SK-N-SH (cell line): ENCODE data around the gene MTCP1. TPM values are rescaled to one million over a fixed set of nuclear protein-coding genes. Genes with fewer than 3 reads are reported as not detected.
A peak's percentile ranks its signal among the peaks of the same experiment; 100 is the strongest.

Experiments
- CTCF ChIA-PET: fragments of 300-600, 350-600 bp; formaldehyde crosslinking; extraction: SDS; loops from one replicate; lab custom pipeline; 2021; lab: Yijun Ruan, JAX
- POLR2A ChIA-PET: fragments of 350-600 bp; sonication (Branson Sonifier 250); formaldehyde crosslinking; extraction: SDS; loops from one replicate; lab custom pipeline; 2020; ENCODE audit warnings: antibody characterized with exemption, inconsistent platforms; lab: Yijun Ruan, JAX
- DNase-seq: peaks from one replicate; pipeline ENCODE4 v3.0.0; 2012
- H2AFZ ChIP-seq: fragments of 200-600 bp; sonication (generic); 2 replicates; pipeline ENCODE4 v1.8.1; 2016; ENCODE audit warnings: antibody characterized with exemption, mild to moderate bottlenecking, low read depth
- H3F3A ChIP-seq: fragments of 200-600 bp; sonication (generic); replicated peaks from 2 replicates; pipeline ENCODE3; 2016; ENCODE audit warnings: antibody characterized with exemption, mild to moderate bottlenecking; ENCODE audit not compliant: insufficient read depth
- H3K27ac ChIP-seq, 2 experiments: fragments of 200-500 bp in 1 of 2; fragments of 200-600 bp in 1 of 2; sonication (Bioruptor generic) in 1 of 2; sonication (generic), shearing (Covaris generic) in 1 of 2; 2 replicates each; pipeline versions ENCODE4 v1.5.1 to v1.6.1; 2014 to 2016; ENCODE audit warnings: low read depth in 2 of 2, inconsistent platforms in 1 of 2, low read length in 1 of 2, mild to moderate bottlenecking in 1 of 2, mixed read lengths in 1 of 2
- H3K27me3 ChIP-seq: fragments of 200-600 bp; sonication (generic), shearing (Covaris generic); 2 replicates; pipeline ENCODE4 v1.6.1; 2016; ENCODE audit warnings: mixed run types; ENCODE audit not compliant: insufficient read depth
- H3K36me3 ChIP-seq, 2 experiments: fragments of 200-500 bp in 1 of 2; fragments of 200-600 bp in 1 of 2; sonication (Bioruptor generic) in 1 of 2; sonication (generic) in 1 of 2; replicated peaks in 1 of 2; 2 replicates each; pipeline versions ENCODE3 to v1.5.1; 2014 to 2016; ENCODE audit warnings: low read length in 1 of 2, mild to moderate bottlenecking in 1 of 2; ENCODE audit not compliant: insufficient read depth in 2 of 2, control insufficient read depth in 1 of 2
- H3K4me1 ChIP-seq, 2 experiments: fragments of 200-500 bp in 1 of 2; fragments of 200-600 bp in 1 of 2; sonication (Bioruptor generic) in 1 of 2; sonication (generic), shearing (Covaris generic) in 1 of 2; 2 replicates each; pipeline versions ENCODE4 v1.5.1 to v1.6.1; 2014 to 2016; ENCODE audit warnings: low read depth in 1 of 2, low read length in 1 of 2, mixed run types in 1 of 2; ENCODE audit not compliant: insufficient read depth in 2 of 2, control insufficient read depth in 1 of 2
- H3K4me2 ChIP-seq: fragments of 200-600 bp; sonication (generic), shearing (Covaris generic); 2 replicates; pipeline ENCODE4 v1.6.1; 2017; ENCODE audit warnings: mixed run types
- H3K4me3 ChIP-seq, 2 experiments: fragments of 200-500 bp in 1 of 2; fragments of 200-600 bp in 1 of 2; sonication (Bioruptor generic) in 1 of 2; sonication (generic), shearing (Covaris generic) in 1 of 2; 2 replicates each; pipeline versions ENCODE4 v1.5.1 to v1.8.1; 2014 to 2016; ENCODE audit warnings: low read depth in 2 of 2, inconsistent platforms in 1 of 2, low read length in 1 of 2, mild to moderate bottlenecking in 1 of 2, mixed read lengths in 1 of 2, moderate library complexity in 1 of 2
- H3K79me2 ChIP-seq: fragments of 200-600 bp; sonication (generic); 2 replicates; pipeline ENCODE4 v1.8.1; 2017; ENCODE audit warnings: mild to moderate bottlenecking; ENCODE audit not compliant: insufficient read depth
- H3K9ac ChIP-seq: fragments of 200-600 bp; sonication (generic); 2 replicates; pipeline ENCODE4 v1.6.1; 2017; ENCODE audit warnings: mixed run types
- H3K9me2 ChIP-seq: fragments of 200-600 bp; sonication (generic); 2 replicates; pipeline ENCODE4 v1.6.1; 2017; ENCODE audit warnings: mixed run types
- H3K9me3 ChIP-seq: fragments of 200-600 bp; sonication (generic); 2 replicates; pipeline ENCODE4 v1.6.1; 2017; ENCODE audit warnings: mixed run types, mild to moderate bottlenecking, moderate library complexity
- H4K20me1 ChIP-seq: fragments of 200-600 bp; sonication (generic); 2 replicates; pipeline ENCODE4 v1.6.1; 2017; ENCODE audit warnings: mild to moderate bottlenecking, mixed run types; ENCODE audit not compliant: insufficient read depth
- EP300 ChIP-seq, 2 experiments: IDR thresholded peaks; 2 replicates each; pipeline versions ENCODE4 v1.4.0 to v1.6.1; 2012; ENCODE audit warnings: borderline replicate concordance in 1 of 2, low read depth in 1 of 2, low read length in 1 of 2
- MXI1 ChIP-seq: IDR thresholded peaks from 2 replicates; pipeline ENCODE4 v1.6.1; 2012; ENCODE audit warnings: mild to moderate bottlenecking, low read depth, low read length, improper control_type of control experiment
- RAD21 ChIP-seq: IDR thresholded peaks from 2 replicates; pipeline ENCODE4 v1.6.1; 2012; ENCODE audit warnings: mild to moderate bottlenecking, low read length
- SMC3 ChIP-seq: IDR thresholded peaks from 2 replicates; pipeline ENCODE4 v1.6.1; 2012; ENCODE audit warnings: low read depth, low read length, improper control_type of control experiment
- WGBS: methylation state at CpG from one replicate; pipeline ENCODE4 v1.1.6; 2017; ENCODE audit warnings: low lambda C conversion rate; 5-methylcytosine and 5-hydroxymethylcytosine counted together
- polyA plus RNA-seq, 3 experiments: library from polyadenylated mRNA; depleted of rRNA; stranded (reverse); fragments of >200 nt; gene quantifications; 2 replicates each; pipeline ENCODE4 v1.2.3, GENCODE V29; 2012
- TF ChIP-seq, protein P1 (sequence below): fragments of 200-600 bp; sonication (generic); IDR thresholded peaks from 2 replicates; pipeline ENCODE4 v1.6.1; 2017; ENCODE audit warnings: antibody characterized with exemption, mild to moderate bottlenecking, moderate library complexity

MTCP1 gene
- polyA plus RNA-seq, 1 of the 3 experiments (the other 2 are of a cell fraction) = 3.7 TPM

DNA sequence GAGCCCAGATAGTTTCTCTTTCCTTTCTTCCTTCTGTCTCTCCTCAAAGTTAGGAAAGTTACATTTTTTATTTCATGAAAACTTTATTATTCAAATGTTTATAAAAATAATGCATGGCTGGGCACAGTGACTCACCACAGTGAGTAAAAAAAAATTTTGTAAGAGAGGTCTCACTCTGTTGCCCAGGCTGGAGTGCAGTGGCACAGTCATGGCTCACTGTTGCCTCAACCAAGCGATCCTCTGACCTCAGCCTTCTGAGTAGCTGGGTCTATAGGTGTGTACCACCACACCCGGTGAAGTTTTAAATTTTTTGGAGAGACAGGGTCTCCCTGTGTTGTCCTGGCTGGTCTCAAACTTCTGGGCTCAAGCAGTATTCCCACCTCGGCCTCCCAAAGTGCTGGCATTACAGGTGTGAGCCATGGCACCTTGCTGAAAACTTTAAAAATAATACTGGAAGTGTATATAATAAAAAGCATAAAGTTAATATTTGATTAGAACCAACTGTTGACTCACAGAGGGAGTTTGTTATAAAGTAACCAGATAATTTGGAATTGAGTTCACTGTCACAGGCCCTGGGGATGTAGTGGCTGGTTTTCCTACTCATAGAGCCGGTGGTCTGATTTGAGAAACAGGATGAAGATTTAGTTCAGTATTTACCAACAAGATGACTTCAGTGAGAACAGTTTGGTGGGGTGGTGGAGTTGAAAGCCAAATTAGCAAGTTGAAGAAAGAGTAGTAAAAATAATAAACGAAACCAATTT lies 18.0 kb downstream of the MTCP1 start:
- Histone ChIP-seq H3K4me2 (no peak overlapping the region), H3K4me3 (no peak overlapping the region), H3K4me1 (peaks cover 0 to 7% of the 10 kb centered on the region in 2 experiments; a peak in 1 of 4 replicates), H3K9me2 (no peaks in the 10 kb centered on the region), H3K27ac (no peak overlapping the region), H3K9ac (no peak overlapping the region), H3F3A (no peaks in the 10 kb centered on the region), H3K79me2 (no peaks in the 10 kb centered on the region), H3K27me3 (no peaks in the 10 kb centered on the region), H3K9me3 (no peaks in the 10 kb centered on the region), H3K36me3 (peaks cover 2 to 7% of the 10 kb centered on the region in 2 experiments), H4K20me1 (no peaks in the 10 kb centered on the region), H2AFZ (no peak overlapping the region)
- ChIA-PET POLR2A (no interaction called here), CTCF (no interaction called here)
- TF ChIP-seq EP300 (IDR thresholded peaks at IDR 0.05; ENCODE audit: borderline replicate concordance in 1 of 2, low read depth in 1 of 2, low read length in 1 of 2) = no peak
- DNase-seq = no peak
- WGBS = 43% methylated on average over 5 of the region's 5 CpGs

DNA sequence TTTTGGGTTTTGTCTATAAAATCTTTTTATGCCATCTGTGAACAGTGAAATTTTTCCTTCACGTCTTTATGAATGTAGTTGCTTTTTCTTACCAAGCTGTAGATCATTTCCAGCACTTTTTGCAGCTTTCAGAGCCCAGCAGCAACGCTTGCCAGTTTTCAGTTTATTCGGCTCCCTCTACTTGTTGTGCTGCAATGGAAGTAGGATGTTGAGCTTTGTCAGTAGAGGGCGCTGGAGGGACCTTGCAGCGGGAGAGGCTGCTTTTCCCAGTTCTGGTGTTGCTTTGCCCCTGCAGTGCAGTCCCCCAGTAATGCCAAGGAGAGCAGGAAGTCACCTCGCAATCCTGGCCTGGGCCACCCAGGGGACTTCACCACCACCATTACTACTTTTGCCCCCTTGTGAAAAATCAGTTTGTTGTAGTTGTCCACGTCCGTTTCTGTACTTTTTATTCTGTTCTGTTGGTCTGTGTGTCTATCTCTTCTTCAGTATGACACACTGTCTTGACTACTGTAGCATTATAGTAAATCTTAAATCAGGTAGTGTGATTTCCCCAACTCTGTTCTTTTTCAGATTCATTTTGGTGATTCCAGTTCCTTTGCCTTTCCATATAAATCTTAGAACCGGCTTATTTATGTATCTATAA lies 21.8 kb downstream of the MTCP1 start:
- Histone ChIP-seq H4K20me1 (no peaks in the 10 kb centered on the region), H3K4me1 (no peaks in the 10 kb centered on the region), H3K4me3 (no peak overlapping the region), H3K4me2 (no peak overlapping the region), H3F3A (no peaks in the 10 kb centered on the region), H3K36me3 (peaks cover 2 to 7% of the 10 kb centered on the region in 2 experiments), H3K27me3 (no peaks in the 10 kb centered on the region), H3K27ac (no peak overlapping the region), H3K9me3 (no peaks in the 10 kb centered on the region), H2AFZ (no peak overlapping the region), H3K79me2 (no peaks in the 10 kb centered on the region), H3K9me2 (no peaks in the 10 kb centered on the region), H3K9ac (no peak overlapping the region)
- peak; percentile 39 for DNase-seq
- TF ChIP-seq, protein P1, sequence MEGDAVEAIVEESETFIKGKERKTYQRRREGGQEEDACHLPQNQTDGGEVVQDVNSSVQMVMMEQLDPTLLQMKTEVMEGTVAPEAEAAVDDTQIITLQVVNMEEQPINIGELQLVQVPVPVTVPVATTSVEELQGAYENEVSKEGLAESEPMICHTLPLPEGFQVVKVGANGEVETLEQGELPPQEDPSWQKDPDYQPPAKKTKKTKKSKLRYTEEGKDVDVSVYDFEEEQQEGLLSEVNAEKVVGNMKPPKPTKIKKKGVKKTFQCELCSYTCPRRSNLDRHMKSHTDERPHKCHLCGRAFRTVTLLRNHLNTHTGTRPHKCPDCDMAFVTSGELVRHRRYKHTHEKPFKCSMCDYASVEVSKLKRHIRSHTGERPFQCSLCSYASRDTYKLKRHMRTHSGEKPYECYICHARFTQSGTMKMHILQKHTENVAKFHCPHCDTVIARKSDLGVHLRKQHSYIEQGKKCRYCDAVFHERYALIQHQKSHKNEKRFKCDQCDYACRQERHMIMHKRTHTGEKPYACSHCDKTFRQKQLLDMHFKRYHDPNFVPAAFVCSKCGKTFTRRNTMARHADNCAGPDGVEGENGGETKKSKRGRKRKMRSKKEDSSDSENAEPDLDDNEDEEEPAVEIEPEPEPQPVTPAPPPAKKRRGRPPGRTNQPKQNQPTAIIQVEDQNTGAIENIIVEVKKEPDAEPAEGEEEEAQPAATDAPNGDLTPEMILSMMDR = peak; percentile 71
- TF ChIP-seq RAD21 = peak; percentile 50
- no peak for TF ChIP-seq MXI1
- peak; percentile 45; the same call in 1 of the 2 replicates for TF ChIP-seq SMC3
- POLR2A ChIA-PET = interaction anchor here (1.0 kb wide), 1 partner anchor 22 kb away, joined by 3 read pairs; the partner anchor contains the start of gene FUNDC2
- CTCF ChIA-PET = interaction anchor here (0.7 to 1.2 kb wide), 8 partner anchors 8 to 64 kb away, joined by 3 to 8 read pairs (median 4); no protein-coding TSS in a partner anchor
- 33% methylated on average over 9 of the region's 9 CpGs for WGBS
